ENCODE measurements around the gene SLX4IP. TPM values are rescaled to one million over a fixed set of nuclear protein-coding genes. Genes with fewer than 3 reads are reported as not detected.

The SLX4IP gene
- total RNA-seq, 5 donors from 2014 or later (not counting 1 experiment from before 2014, with no cell fraction given) = 4.2 to 5.9 (median 5.2) TPM

GRCh38 chr20:10502098-10502526, 67.0 kb downstream of the SLX4IP start:
- Mint-ChIP-seq H3K4me1 (peaks cover 26 to 46% (median 38%) of the 10 kb centered on the region in 3 donors), H3K27ac (peak overlapping the region; percentile 94 to 98), H3K4me3 (peak overlapping the region; percentile 80 to 87 (median 81)), H3K27me3 (no peaks in the 10 kb centered on the region), H3K9me3 (no peaks in the 10 kb centered on the region), H3K36me3 (no peaks in the 10 kb centered on the region)
- peak overlapping the region; percentile 40 to 58 for H3K4me3 ChIP-seq (ENCODE audit: control insufficient read depth in 1 of 2, extremely low read depth in 1 of 2, low read length in 1 of 2)
- no peaks in the 10 kb centered on the region for H3K36me3 ChIP-seq (ENCODE audit: control insufficient read depth in 2 of 2, extremely low read depth in 1 of 2, insufficient read depth in 1 of 2, low read length in 1 of 2)
- CTCF ChIA-PET = no interaction called here
- DNase-seq = peak in 4 of 35 experiments; percentile 4 to 36 (median 12)
- H3K27me3 ChIP-seq (replicated peaks in 1 of 2; ENCODE audit: control insufficient read depth in 2 of 2, extremely low read depth in 1 of 2, insufficient read depth in 2 of 2, low read length in 1 of 2) = no peaks in the 10 kb centered on the region
- WGBS (ENCODE audit: insufficient coverage) = 53% methylated on average over 4 of the region's 5 CpGs
- H3K27ac ChIP-seq (ENCODE audit: low read length) = peak overlapping the region; percentile 70
- H3K9me3 ChIP-seq = no peaks in the 10 kb centered on the region
- POLR2A ChIA-PET = no interaction called here
- ATAC-seq (replicated peaks in 1 of 4) = peak; percentile 72 to 84 (median 79)
- H3K4me1 ChIP-seq (ENCODE audit: control insufficient read depth in 1 of 2, extremely low read depth in 1 of 2, insufficient read depth in 2 of 2, low read length in 2 of 2) = peaks cover 3 to 13% of the 10 kb centered on the region in 2 experiments

- H3K27ac Mint-ChIP-seq = no peak overlapping the region
- peaks cover 25 to 35% (median 29%) of the 10 kb centered on the region in 3 donors for H3K4me1 Mint-ChIP-seq
- H3K27me3 Mint-ChIP-seq = no peaks in the 10 kb centered on the region
- Histone ChIP-seq H3K36me3 (ENCODE audit: control insufficient read depth in 2 of 2, extremely low read depth in 1 of 2, insufficient read depth in 1 of 2, low read length in 1 of 2) (no peaks in the 10 kb centered on the region), H3K4me3 (ENCODE audit: control insufficient read depth in 1 of 2, extremely low read depth in 1 of 2, low read length in 1 of 2) (no peak overlapping the region), H3K4me1 (ENCODE audit: control insufficient read depth in 1 of 2, extremely low read depth in 1 of 2, insufficient read depth in 2 of 2, low read length in 2 of 2) (peaks cover 3 to 13% of the 10 kb centered on the region in 2 experiments), H3K27ac (ENCODE audit: low read length) (no peak overlapping the region), H3K9me3 (no peaks in the 10 kb centered on the region), H3K27me3 (replicated peaks in 1 of 2; ENCODE audit: control insufficient read depth in 2 of 2, extremely low read depth in 1 of 2, insufficient read depth in 2 of 2, low read length in 1 of 2) (no peaks in the 10 kb centered on the region)
- ATAC-seq (replicated peaks in 1 of 4) = no peak
- ChIA-PET POLR2A (no interaction called here), CTCF (no interaction called here)
- WGBS (ENCODE audit: insufficient coverage) = 100% methylated on average over 3 of the region's 7 CpGs
- peaks cover 3% of the 10 kb centered on the region for H3K36me3 Mint-ChIP-seq
- H3K4me3 Mint-ChIP-seq = no peak overlapping the region
- no peaks in the 10 kb centered on the region for H3K9me3 Mint-ChIP-seq
- no peak for DNase-seq
Observed at GRCh38 chr20:10504608-10504993, 69.5 kb downstream of the SLX4IP start.

GRCh38 chr20:10504994-10505730, 70.1 kb downstream of the SLX4IP start:
- H3K9me3 Mint-ChIP-seq = no peaks in the 10 kb centered on the region
- no peak overlapping the region for H3K27ac Mint-ChIP-seq
- H3K36me3 Mint-ChIP-seq = peaks cover 3% of the 10 kb centered on the region
- no peaks in the 10 kb centered on the region for H3K27me3 ChIP-seq (replicated peaks in 1 of 2; ENCODE audit: control insufficient read depth in 2 of 2, extremely low read depth in 1 of 2, insufficient read depth in 2 of 2, low read length in 1 of 2)
- H3K27ac ChIP-seq (ENCODE audit: low read length) = no peak overlapping the region
- no peak overlapping the region for H3K4me3 ChIP-seq (ENCODE audit: control insufficient read depth in 1 of 2, extremely low read depth in 1 of 2, low read length in 1 of 2)
- H3K4me3 Mint-ChIP-seq = no peak overlapping the region
- CTCF ChIA-PET = no interaction called here
- no peaks in the 10 kb centered on the region for H3K27me3 Mint-ChIP-seq
- WGBS (ENCODE audit: insufficient coverage) = 100% methylated on average over 2 of the region's 5 CpGs
- no peaks in the 10 kb centered on the region for H3K9me3 ChIP-seq
- ATAC-seq (replicated peaks in 1 of 4) = no peak
- peaks cover 23 to 35% (median 26%) of the 10 kb centered on the region in 3 donors for H3K4me1 Mint-ChIP-seq
- no peaks in the 10 kb centered on the region for H3K36me3 ChIP-seq (ENCODE audit: control insufficient read depth in 2 of 2, extremely low read depth in 1 of 2, insufficient read depth in 1 of 2, low read length in 1 of 2)
- POLR2A ChIA-PET = no interaction called here
- no peak for DNase-seq
- H3K4me1 ChIP-seq (ENCODE audit: control insufficient read depth in 1 of 2, extremely low read depth in 1 of 2, insufficient read depth in 2 of 2, low read length in 2 of 2) = peaks cover 3 to 12% of the 10 kb centered on the region in 2 experiments

- Histone ChIP-seq H3K27ac (ENCODE audit: low read length) (no peak overlapping the region), H3K4me1 (ENCODE audit: control insufficient read depth in 1 of 2, extremely low read depth in 1 of 2, insufficient read depth in 2 of 2, low read length in 2 of 2) (peaks cover 3 to 9% of the 10 kb centered on the region in 2 experiments), H3K4me3 (ENCODE audit: control insufficient read depth in 1 of 2, extremely low read depth in 1 of 2, low read length in 1 of 2) (no peak overlapping the region), H3K27me3 (replicated peaks in 1 of 2; ENCODE audit: control insufficient read depth in 2 of 2, extremely low read depth in 1 of 2, insufficient read depth in 2 of 2, low read length in 1 of 2) (no peaks in the 10 kb centered on the region), H3K36me3 (ENCODE audit: control insufficient read depth in 2 of 2, extremely low read depth in 1 of 2, insufficient read depth in 1 of 2, low read length in 1 of 2) (no peaks in the 10 kb centered on the region), H3K9me3 (no peaks in the 10 kb centered on the region)
- ATAC-seq (replicated peaks in 1 of 4) (no peak), DNase-seq (no peak)
- 88% methylated on average over 1 of the region's 2 CpGs for WGBS (ENCODE audit: insufficient coverage)
- peaks cover 3% of the 10 kb centered on the region for H3K36me3 Mint-ChIP-seq
- H3K4me3 Mint-ChIP-seq = no peak overlapping the region
- H3K9me3 Mint-ChIP-seq = no peaks in the 10 kb centered on the region
- H3K27ac Mint-ChIP-seq = no peak overlapping the region
- ChIA-PET POLR2A (no interaction called here), CTCF (no interaction called here)
- H3K27me3 Mint-ChIP-seq = no peaks in the 10 kb centered on the region
- H3K4me1 Mint-ChIP-seq = peaks cover 20 to 35% (median 23%) of the 10 kb centered on the region in 3 donors
Observed at GRCh38 chr20:10505827-10506226, 70.7 kb downstream of the SLX4IP start.

- Histone ChIP-seq H3K4me1 (ENCODE audit: control insufficient read depth in 1 of 2, extremely low read depth in 1 of 2, insufficient read depth in 2 of 2, low read length in 2 of 2) (peaks cover 3 to 16% of the 10 kb centered on the region in 2 experiments), H3K27ac (ENCODE audit: low read length) (no peak overlapping the region), H3K27me3 (replicated peaks in 1 of 2; ENCODE audit: control insufficient read depth in 2 of 2, extremely low read depth in 1 of 2, insufficient read depth in 2 of 2, low read length in 1 of 2) (no peaks in the 10 kb centered on the region), H3K36me3 (ENCODE audit: control insufficient read depth in 2 of 2, extremely low read depth in 1 of 2, insufficient read depth in 1 of 2, low read length in 1 of 2) (no peaks in the 10 kb centered on the region), H3K9me3 (no peaks in the 10 kb centered on the region), H3K4me3 (ENCODE audit: control insufficient read depth in 1 of 2, extremely low read depth in 1 of 2, low read length in 1 of 2) (no peak overlapping the region)
- H3K27me3 Mint-ChIP-seq = no peaks in the 10 kb centered on the region
- POLR2A ChIA-PET = no interaction called here
- WGBS (ENCODE audit: insufficient coverage) = 100% methylated on average over 3 of the region's 4 CpGs
- DNase-seq (no peak), ATAC-seq (replicated peaks in 1 of 4) (no peak)
- H3K9me3 Mint-ChIP-seq = no peaks in the 10 kb centered on the region
- no peak overlapping the region for H3K27ac Mint-ChIP-seq
- H3K4me3 Mint-ChIP-seq = no peak overlapping the region
- CTCF ChIA-PET = no interaction called here
- H3K4me1 Mint-ChIP-seq = peaks cover 20 to 33% (median 24%) of the 10 kb centered on the region in 3 donors
- H3K36me3 Mint-ChIP-seq = peaks cover 8% of the 10 kb centered on the region
Observed at GRCh38 chr20:10507052-10507451, 71.9 kb downstream of the SLX4IP start.

GRCh38 chr20:10508060-10508459, 73.0 kb downstream of the SLX4IP start:
- H3K4me3 Mint-ChIP-seq = no peak overlapping the region
- 100% methylated on average over 3 of the region's 4 CpGs for WGBS (ENCODE audit: insufficient coverage)
- CTCF ChIA-PET = no interaction called here

More at GRCh38 chr20:10508060-10508459, 73.0 kb downstream of the SLX4IP start:
- Mint-ChIP-seq H3K36me3 (peaks cover 8% of the 10 kb centered on the region), H3K27me3 (no peaks in the 10 kb centered on the region), H3K9me3 (no peaks in the 10 kb centered on the region), H3K4me1 (peaks cover 16 to 23% (median 17%) of the 10 kb centered on the region in 3 donors), H3K27ac (no peak overlapping the region)
- Histone ChIP-seq H3K4me3 (ENCODE audit: control insufficient read depth in 1 of 2, extremely low read depth in 1 of 2, low read length in 1 of 2) (no peak overlapping the region), H3K27ac (ENCODE audit: low read length) (no peak overlapping the region), H3K36me3 (ENCODE audit: control insufficient read depth in 2 of 2, extremely low read depth in 1 of 2, insufficient read depth in 1 of 2, low read length in 1 of 2) (no peaks in the 10 kb centered on the region), H3K27me3 (replicated peaks in 1 of 2; ENCODE audit: control insufficient read depth in 2 of 2, extremely low read depth in 1 of 2, insufficient read depth in 2 of 2, low read length in 1 of 2) (no peaks in the 10 kb centered on the region), H3K9me3 (no peaks in the 10 kb centered on the region), H3K4me1 (ENCODE audit: control insufficient read depth in 1 of 2, extremely low read depth in 1 of 2, insufficient read depth in 2 of 2, low read length in 2 of 2) (peaks cover 0 to 11% of the 10 kb centered on the region in 2 experiments)
- POLR2A ChIA-PET = no interaction called here
- DNase-seq (no peak), ATAC-seq (replicated peaks in 1 of 4) (no peak)
